Natural killer cell (primary cell): ENCODE measurements around the gene BMP6. TPM values are rescaled to one million over a fixed set of nuclear protein-coding genes. Genes with fewer than 3 reads are reported as not detected.

Experiments
- ATAC-seq, 3 donors: fragments of 150-1000 bp in 2 of 3; fragments of 200-7000 bp in 1 of 3; cut with Tn5 transposase; 1 replicate in 1 of 3; 2 replicates in 2 of 3; pipeline ENCODE4 v1.10.0; 2021; ENCODE audit warnings: mild to moderate bottlenecking in 2 of 3, moderate library complexity in 2 of 3
- DNase-seq, 2 donors: peaks; one replicate each; pipeline versions ENCODE4 v3.0.0 to v3.0.0-alpha.2; 2013 to 2021; ENCODE audit warnings: mixed read lengths in 1 of 2
- H3K27ac ChIP-seq: one replicate; pipeline ENCODE4 v1.5.1; 2013; ENCODE audit warnings: mild to moderate bottlenecking, low read length
- H3K27me3 ChIP-seq: one replicate; pipeline ENCODE4 v1.6.1; 2013; ENCODE audit warnings: low read length; ENCODE audit not compliant: control insufficient read depth, insufficient read depth
- H3K36me3 ChIP-seq: one replicate; pipeline ENCODE4 v1.6.1; 2013; ENCODE audit warnings: low read length; ENCODE audit not compliant: control insufficient read depth, insufficient read depth
- H3K4me1 ChIP-seq: one replicate; pipeline ENCODE4 v1.6.1; 2013; ENCODE audit warnings: low read length; ENCODE audit not compliant: control insufficient read depth, insufficient read depth
- H3K4me3 ChIP-seq: one replicate; pipeline ENCODE4 v1.5.1; 2013; ENCODE audit warnings: low read length
- H3K9me3 ChIP-seq: one replicate; pipeline ENCODE4 v1.6.1; 2013; ENCODE audit warnings: low read length; ENCODE audit not compliant: control insufficient read depth, insufficient read depth
- H3K27ac Mint-ChIP-seq, 2 donors: one replicate each; pipeline ENCODE4 v1.8.0; 2022; ENCODE audit warnings: mild to moderate bottlenecking in 2 of 2, mixed read lengths in 2 of 2, moderate library complexity in 1 of 2
- H3K27me3 Mint-ChIP-seq, 2 donors: one replicate each; pipeline ENCODE4 v1.8.0; 2022; ENCODE audit warnings: low read depth in 2 of 2, mixed read lengths in 2 of 2
- H3K36me3 Mint-ChIP-seq: one replicate; pipeline ENCODE4 v1.8.0; 2022; ENCODE audit warnings: mixed read lengths
- H3K4me1 Mint-ChIP-seq, 2 donors: one replicate each; pipeline ENCODE4 v1.8.0; 2022; ENCODE audit warnings: mixed read lengths in 2 of 2
- H3K4me3 Mint-ChIP-seq: one replicate; pipeline ENCODE4 v1.8.0; 2022; ENCODE audit warnings: mild to moderate bottlenecking, moderate library complexity, mixed read lengths
- H3K9me3 Mint-ChIP-seq, 2 donors: one replicate each; pipeline ENCODE4 v1.8.0; 2022; ENCODE audit warnings: mixed read lengths in 2 of 2
- CTCF ChIP-seq: fragments of 200-600 bp; IDR thresholded peaks from one replicate; pipeline ENCODE4 v1.8.0; 2022; ENCODE audit warnings: antibody characterized with exemption
- WGBS: methylation state at CpG from one replicate; pipeline ENCODE4 v1.1.7; 2013; ENCODE audit warnings: missing lambda C conversion rate; ENCODE audit not compliant: insufficient coverage; 5-methylcytosine and 5-hydroxymethylcytosine counted together
- intact Hi-C: fragments of 100-400 bp; cut with micrococcal nuclease; formaldehyde crosslinking; loops from one replicate; pipeline ENCODE4 v1.14.2; 2022
- total RNA-seq, 4 donors: library from RNA; stranded (reverse); fragments of 120-200 nt in 1 of 4; gene quantifications; one replicate each; pipeline versions ENCODE4 v1.2.3 to v1.2.4, GENCODE V29; 2013 to 2022

The BMP6 gene
- total RNA-seq, 3 donors from 2014 or later (not counting 1 experiment from before 2014, with no cell fraction given) = 0.25 to 2.6 (median 0.73) TPM

GRCh38 chr6:7805850-7806214 is 79.9 kb downstream of the BMP6 start:
- H3K4me3 Mint-ChIP-seq = no peak overlapping the region
- no peaks in the 10 kb centered on the region for H3K4me1 Mint-ChIP-seq
- intact Hi-C loops = no loop called here
- ATAC-seq = no peak
- WGBS = 42% methylated on average over 6 of the region's 6 CpGs
- H3K27me3 Mint-ChIP-seq = peaks cover 10% of the 10 kb centered on the region in 2 donors
- TF ChIP-seq CTCF = no peak
- Histone ChIP-seq H3K27ac (no peak overlapping the region), H3K9me3 (no peaks in the 10 kb centered on the region), H3K4me3 (no peak overlapping the region), H3K4me1 (no peaks in the 10 kb centered on the region), H3K36me3 (no peaks in the 10 kb centered on the region), H3K27me3 (peaks cover 3% of the 10 kb centered on the region)
- no peaks in the 10 kb centered on the region for H3K9me3 Mint-ChIP-seq
- no peak for DNase-seq
- no peak overlapping the region for H3K27ac Mint-ChIP-seq
- H3K36me3 Mint-ChIP-seq = no peaks in the 10 kb centered on the region

GRCh38 chr6:7806711-7807110 is 80.8 kb downstream of the BMP6 start:
- intact Hi-C loops = no loop called here
- ATAC-seq = no peak
- H3K27ac Mint-ChIP-seq = no peak overlapping the region

GRCh38 chr6:7809346-7809745 is 83.4 kb downstream of the BMP6 start:
- DNase-seq = no peak
- H3K27ac Mint-ChIP-seq = no peak overlapping the region
- intact Hi-C loops = no loop called here
- H3K4me3 Mint-ChIP-seq = no peak overlapping the region
- no peaks in the 10 kb centered on the region for H3K36me3 ChIP-seq
- ATAC-seq = no peak
- no peaks in the 10 kb centered on the region for H3K36me3 Mint-ChIP-seq
- H3K4me1 Mint-ChIP-seq = no peaks in the 10 kb centered on the region
- H3K27ac ChIP-seq = no peak overlapping the region
- H3K27me3 Mint-ChIP-seq = peaks cover 7 to 10% of the 10 kb centered on the region in 2 donors
- WGBS = 96% methylated on average over 7 of the region's 7 CpGs
- TF ChIP-seq CTCF = no peak
- no peaks in the 10 kb centered on the region for H3K4me1 ChIP-seq
- no peak overlapping the region for H3K4me3 ChIP-seq
- H3K27me3 ChIP-seq = peaks cover 3% of the 10 kb centered on the region
- H3K9me3 ChIP-seq = no peaks in the 10 kb centered on the region
- no peaks in the 10 kb centered on the region for H3K9me3 Mint-ChIP-seq

More at GRCh38 chr6:7806711-7807110, 80.8 kb downstream of the BMP6 start:
- Histone ChIP-seq H3K4me3 (no peak overlapping the region), H3K27me3 (peaks cover 3% of the 10 kb centered on the region), H3K36me3 (no peaks in the 10 kb centered on the region), H3K9me3 (no peaks in the 10 kb centered on the region), H3K27ac (no peak overlapping the region), H3K4me1 (no peaks in the 10 kb centered on the region)
- no peak for TF ChIP-seq CTCF
- WGBS = 90% methylated on average over 1 of the region's 1 CpG
- Mint-ChIP-seq H3K4me1 (no peaks in the 10 kb centered on the region), H3K9me3 (no peaks in the 10 kb centered on the region), H3K27me3 (peaks cover 10% of the 10 kb centered on the region in 2 donors), H3K36me3 (no peaks in the 10 kb centered on the region), H3K4me3 (no peak overlapping the region)
- DNase-seq = no peak

- Histone ChIP-seq H3K4me3 (no peak overlapping the region), H3K36me3 (no peaks in the 10 kb centered on the region), H3K27ac (no peak overlapping the region), H3K4me1 (no peaks in the 10 kb centered on the region), H3K27me3 (peaks cover 3% of the 10 kb centered on the region), H3K9me3 (no peaks in the 10 kb centered on the region)
- WGBS = 80% methylated on average over 8 of the region's 9 CpGs
- no peaks in the 10 kb centered on the region for H3K9me3 Mint-ChIP-seq
- ATAC-seq = no peak
- no peaks in the 10 kb centered on the region for H3K4me1 Mint-ChIP-seq
- no peak for DNase-seq
- H3K27me3 Mint-ChIP-seq = peaks cover 7 to 8% of the 10 kb centered on the region in 2 donors
- no peak overlapping the region for H3K4me3 Mint-ChIP-seq
- intact Hi-C loops = no loop called here
- no peak overlapping the region for H3K27ac Mint-ChIP-seq
- no peak for TF ChIP-seq CTCF
- no peaks in the 10 kb centered on the region for H3K36me3 Mint-ChIP-seq
These were observed 85.5 kb downstream of the BMP6 start for GRCh38 chr6:7811441-7811840.
